Measurements from ENCODE around the gene TRAPPC2L.

DNA sequence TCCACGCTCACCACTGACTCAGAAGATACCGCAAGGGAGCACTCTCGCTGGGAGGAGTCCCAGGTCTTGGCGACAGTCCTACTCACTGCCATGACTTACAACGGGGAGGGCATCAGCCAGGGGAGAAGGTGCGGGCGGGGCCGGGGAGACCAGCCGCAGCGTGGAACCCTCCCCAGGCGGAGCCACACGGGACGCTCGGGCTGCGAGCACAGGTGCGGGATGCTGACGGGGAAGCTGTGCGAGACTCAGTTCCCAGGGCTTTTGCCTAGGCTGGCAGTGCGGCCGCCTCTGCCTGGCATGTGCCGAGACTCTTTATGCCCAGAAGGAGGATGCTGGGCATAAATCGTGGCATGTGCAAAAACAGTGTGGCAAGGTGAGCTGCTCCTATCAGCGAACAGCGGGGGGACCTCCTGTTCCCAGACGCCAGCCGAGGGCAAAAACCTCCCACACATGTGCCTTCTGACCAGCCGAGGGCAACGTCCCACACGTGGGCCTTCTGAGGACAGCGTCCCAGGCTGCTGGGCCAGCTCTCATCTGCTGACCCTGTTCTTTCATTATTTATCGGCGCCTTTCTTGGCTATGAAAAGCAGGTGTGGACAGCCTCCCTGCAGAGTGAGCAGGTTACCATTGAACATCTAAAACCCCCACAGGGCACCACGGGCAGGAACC, 6.3 kb upstream of the TRAPPC2L start:
- TF ChIP-seq, protein P1, sequence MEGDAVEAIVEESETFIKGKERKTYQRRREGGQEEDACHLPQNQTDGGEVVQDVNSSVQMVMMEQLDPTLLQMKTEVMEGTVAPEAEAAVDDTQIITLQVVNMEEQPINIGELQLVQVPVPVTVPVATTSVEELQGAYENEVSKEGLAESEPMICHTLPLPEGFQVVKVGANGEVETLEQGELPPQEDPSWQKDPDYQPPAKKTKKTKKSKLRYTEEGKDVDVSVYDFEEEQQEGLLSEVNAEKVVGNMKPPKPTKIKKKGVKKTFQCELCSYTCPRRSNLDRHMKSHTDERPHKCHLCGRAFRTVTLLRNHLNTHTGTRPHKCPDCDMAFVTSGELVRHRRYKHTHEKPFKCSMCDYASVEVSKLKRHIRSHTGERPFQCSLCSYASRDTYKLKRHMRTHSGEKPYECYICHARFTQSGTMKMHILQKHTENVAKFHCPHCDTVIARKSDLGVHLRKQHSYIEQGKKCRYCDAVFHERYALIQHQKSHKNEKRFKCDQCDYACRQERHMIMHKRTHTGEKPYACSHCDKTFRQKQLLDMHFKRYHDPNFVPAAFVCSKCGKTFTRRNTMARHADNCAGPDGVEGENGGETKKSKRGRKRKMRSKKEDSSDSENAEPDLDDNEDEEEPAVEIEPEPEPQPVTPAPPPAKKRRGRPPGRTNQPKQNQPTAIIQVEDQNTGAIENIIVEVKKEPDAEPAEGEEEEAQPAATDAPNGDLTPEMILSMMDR (conservative IDR thresholded peaks at IDR 0.05) = no peak
- no peak for TF ChIP-seq EZH2 (IDR thresholded peaks at IDR 0.05; ENCODE audit: low read depth)
